Measurements from ENCODE around the gene FECH.
A peak's percentile ranks its signal among the peaks of the same experiment; 100 is the strongest.

FECH gene

GRCh38 chr18:57550510-57550909, 36.0 kb downstream of the FECH start:
- no peak for TF ChIP-seq CTCF (IDR thresholded peaks at IDR 0.05; ENCODE audit: low read depth, low read length)
- in situ Hi-C loops (cut with HindIII; ENCODE audit: low sequenced_read_pairs), result no loop called here
- no peak overlapping the region for H3K4me3 ChIP-seq (ENCODE audit: low read depth, low read length)
- DNase-seq (ENCODE audit: low read depth, low spot score), result no peak

GRCh38 chr18:57547260-57547659, 39.2 kb downstream of the FECH start:
- H3K4me3 ChIP-seq (ENCODE audit: low read depth, low read length), result no peak overlapping the region
- no peak for DNase-seq (ENCODE audit: low read depth, low spot score)
- no peak for TF ChIP-seq CTCF (IDR thresholded peaks at IDR 0.05; ENCODE audit: low read depth, low read length)
- in situ Hi-C loops (cut with HindIII; ENCODE audit: low sequenced_read_pairs), result no loop called here

- H3K4me3 ChIP-seq (ENCODE audit: low read depth, low read length), result no peak overlapping the region
- in situ Hi-C loops (cut with HindIII; ENCODE audit: low sequenced_read_pairs), result no loop called here
These were observed 41.4 kb downstream of the FECH start for GRCh38 chr18:57544936-57545660.

GRCh38 chr18:57543560-57543959, 42.9 kb downstream of the FECH start:
- no peak for TF ChIP-seq CTCF (IDR thresholded peaks at IDR 0.05; ENCODE audit: low read depth, low read length)
- in situ Hi-C loops (cut with HindIII; ENCODE audit: low sequenced_read_pairs), result no loop called here
- H3K4me3 ChIP-seq (ENCODE audit: low read depth, low read length), result no peak overlapping the region
- no peak for DNase-seq (ENCODE audit: low read depth, low spot score)

More at GRCh38 chr18:57544936-57545660, 41.4 kb downstream of the FECH start:
- no peak for TF ChIP-seq CTCF (IDR thresholded peaks at IDR 0.05; ENCODE audit: low read depth, low read length)
- no peak for DNase-seq (ENCODE audit: low read depth, low spot score)

- DNase-seq (ENCODE audit: low read depth, low spot score), result peak; percentile 33
- no peak overlapping the region for H3K4me3 ChIP-seq (ENCODE audit: low read depth, low read length)
- in situ Hi-C loops (cut with HindIII; ENCODE audit: low sequenced_read_pairs), result no loop called here
- TF ChIP-seq CTCF (IDR thresholded peaks at IDR 0.05; ENCODE audit: low read depth, low read length), result no peak
These were observed 43.6 kb downstream of the FECH start for GRCh38 chr18:57542812-57543427.

- peak; percentile 56 for DNase-seq (ENCODE audit: low read depth, low spot score)
- TF ChIP-seq CTCF (IDR thresholded peaks at IDR 0.05; ENCODE audit: low read depth, low read length), result no peak
- no peak overlapping the region for H3K4me3 ChIP-seq (ENCODE audit: low read depth, low read length)
- in situ Hi-C loops (cut with HindIII; ENCODE audit: low sequenced_read_pairs), result no loop called here
These were observed 44.4 kb downstream of the FECH start for GRCh38 chr18:57542126-57542525.
